OCI-LY1 (cell line): Measurements from ENCODE around the gene ZBP1.

Source experiments
- CTCF ChIP-seq: fragments of 200-600 bp; sonication (generic), shearing (Covaris generic); IDR thresholded peaks from 2 replicates; pipeline ENCODE4 v1.5.1; 2017; ENCODE audit warnings: mild to moderate bottlenecking, antibody characterized with exemption, low read length, moderate library complexity, mixed read lengths
- EZH2 ChIP-seq: fragments of 200-600 bp; sonication (generic), shearing (Covaris generic); IDR thresholded peaks from 2 replicates; pipeline ENCODE4 v1.8.0; 2017; ENCODE audit warnings: borderline replicate concordance, mixed run types, mild to moderate bottlenecking, antibody characterized with exemption, low read length, moderate library complexity, mixed read lengths

- TF ChIP-seq CTCF (no peak), EZH2 (no peak)
Observed at GRCh38 chr20:57667924-57668782, 47.9 kb upstream of the ZBP1 start.
